Stimulated activated naive CD8-positive, alpha-beta T cell treated with anti-CD3 and anti-CD28 coated beads, Interleukin-15, amount 100 ng/mL, for 72 hours (primary cell): ENCODE results near the gene STPG3.
A peak's percentile ranks its signal among the peaks of the same experiment; 100 is the strongest.

Source experiments
- ATAC-seq: fragments of 150-1000 bp; cut with Tn5 transposase; 2 replicates; pipeline ENCODE4 v1.10.0; 2021; ENCODE audit warnings: mild to moderate bottlenecking, moderate library complexity
- DNase-seq, 2 donors: peaks; one replicate each; pipeline ENCODE4 v3.0.0; 2021 to 2022
- H3K27ac Mint-ChIP-seq, 2 donors: one replicate each; pipeline ENCODE4 v1.8.0; 2022; ENCODE audit warnings: mild to moderate bottlenecking in 2 of 2, mixed read lengths in 2 of 2, moderate library complexity in 2 of 2
- H3K27me3 Mint-ChIP-seq: one replicate; pipeline ENCODE4 v1.8.0; 2022; ENCODE audit warnings: mixed read lengths
- H3K4me1 Mint-ChIP-seq: one replicate; pipeline ENCODE4 v1.8.0; 2022; ENCODE audit warnings: mild to moderate bottlenecking, mixed read lengths
- H3K4me3 Mint-ChIP-seq, 2 donors: one replicate each; pipeline ENCODE4 v1.8.0; 2022; ENCODE audit warnings: mild to moderate bottlenecking in 2 of 2, mixed read lengths in 2 of 2, moderate library complexity in 1 of 2
- H3K9me3 Mint-ChIP-seq, 2 donors: one replicate each; pipeline ENCODE4 v1.8.0; 2022; ENCODE audit warnings: mixed read lengths in 2 of 2

STPG3 gene

GRCh38 chr9:137251194-137251461 is at the start of gene STPG3:
Gene STPG3 (plus strand): TSS chr9:137251286. CDS start chr9:137251287, 1 bp downstream.
- no peak within 1 kb of the TSS for H3K4me3 Mint-ChIP-seq
- H3K4me1 Mint-ChIP-seq = peaks cover 17% of the 10 kb centered on the region
- no peaks in the 10 kb centered on the region for H3K9me3 Mint-ChIP-seq
- no peak for ATAC-seq
- H3K27me3 Mint-ChIP-seq = peaks cover 6% of the 10 kb centered on the region
- no peak for DNase-seq
- H3K27ac Mint-ChIP-seq = no peak within 1 kb of the TSS

GRCh38 chr9:137202966-137203365 is 48.1 kb upstream of the STPG3 start:
- Mint-ChIP-seq H3K9me3 (no peaks in the 10 kb centered on the region), H3K4me1 (peaks cover 82% of the 10 kb centered on the region), H3K27ac (no peak overlapping the region), H3K4me3 (no peak overlapping the region), H3K27me3 (peaks cover 15% of the 10 kb centered on the region)
- DNase-seq = no peak
- no peak for ATAC-seq

- Mint-ChIP-seq H3K27ac (peak overlapping the region; percentile 92 to 95), H3K9me3 (no peaks in the 10 kb centered on the region), H3K27me3 (peaks cover 1% of the 10 kb centered on the region), H3K4me1 (peaks cover 70% of the 10 kb centered on the region), H3K4me3 (peak overlapping the region; percentile 95 to 98)
- ATAC-seq (no peak), DNase-seq (no peak)
Observed at GRCh38 chr9:137204731-137205125, 46.4 kb upstream of the STPG3 start.

GRCh38 chr9:137205126-137206069 is 45.7 kb upstream of the STPG3 start, which contains the start of the genes NDOR1 and TMEM203:
Gene NDOR1 (plus strand): TSS chr9:137205700. CDS start chr9:137205778, 78 bp downstream.
Gene TMEM203 (minus strand): TSS chr9:137205648. CDS start chr9:137205414, 234 bp downstream.
- Mint-ChIP-seq H3K4me1 (peaks cover 69% of the 10 kb centered on the region), H3K4me3 (peak within 1 kb of the TSS; percentile 95 to 98), H3K27me3 (no peaks in the 10 kb centered on the region), H3K9me3 (no peaks in the 10 kb centered on the region), H3K27ac (peak within 1 kb of the TSS; percentile 96 to 97)
- DNase-seq (peak; percentile 88 to 92), ATAC-seq (peak; percentile 71)

GRCh38 chr9:137206602-137207001 is 44.5 kb upstream of the STPG3 start:
- ATAC-seq (no peak), DNase-seq (no peak)
- peaks cover 60% of the 10 kb centered on the region for H3K4me1 Mint-ChIP-seq
- peak overlapping the region; percentile 95 to 98 for H3K4me3 Mint-ChIP-seq
- peak overlapping the region; percentile 96 to 97 for H3K27ac Mint-ChIP-seq
- no peaks in the 10 kb centered on the region for H3K27me3 Mint-ChIP-seq
- no peaks in the 10 kb centered on the region for H3K9me3 Mint-ChIP-seq

- Mint-ChIP-seq H3K4me1 (peaks cover 18% of the 10 kb centered on the region), H3K27ac (peak overlapping the region in 1 of 2 donors; percentile 7), H3K4me3 (no peak overlapping the region), H3K9me3 (no peaks in the 10 kb centered on the region), H3K27me3 (no peaks in the 10 kb centered on the region)
- peak; percentile 19 for ATAC-seq
- no peak for DNase-seq
Observed at GRCh38 chr9:137211532-137211931, 39.6 kb upstream of the STPG3 start.

- no peak overlapping the region for H3K27ac Mint-ChIP-seq
- H3K4me1 Mint-ChIP-seq = peaks cover 8% of the 10 kb centered on the region
- H3K4me3 Mint-ChIP-seq = no peak overlapping the region
Observed at GRCh38 chr9:137212520-137212919, 38.6 kb upstream of the STPG3 start.

GRCh38 chr9:137213160-137214060 is 37.7 kb upstream of the STPG3 start:
- Mint-ChIP-seq H3K4me3 (no peak overlapping the region), H3K9me3 (no peaks in the 10 kb centered on the region), H3K27ac (no peak overlapping the region)

More at GRCh38 chr9:137212520-137212919, 38.6 kb upstream of the STPG3 start:
- no peak for DNase-seq
- ATAC-seq = no peak
- H3K9me3 Mint-ChIP-seq = no peaks in the 10 kb centered on the region
- H3K27me3 Mint-ChIP-seq = no peaks in the 10 kb centered on the region

GRCh38 chr9:137214620-137215019 is 36.5 kb upstream of the STPG3 start:
- H3K27ac Mint-ChIP-seq = no peak overlapping the region
- H3K4me1 Mint-ChIP-seq = no peaks in the 10 kb centered on the region
- H3K9me3 Mint-ChIP-seq = no peaks in the 10 kb centered on the region
- no peak for DNase-seq
- no peak for ATAC-seq
- H3K4me3 Mint-ChIP-seq = no peak overlapping the region
- H3K27me3 Mint-ChIP-seq = no peaks in the 10 kb centered on the region

More at GRCh38 chr9:137213160-137214060, 37.7 kb upstream of the STPG3 start:
- H3K27me3 Mint-ChIP-seq = no peaks in the 10 kb centered on the region
- peaks cover 5% of the 10 kb centered on the region for H3K4me1 Mint-ChIP-seq
- ATAC-seq (peak; percentile 32), DNase-seq (no peak)

- peak overlapping the region in 1 of 2 donors; percentile 33 for H3K27ac Mint-ChIP-seq
- H3K4me1 Mint-ChIP-seq = no peaks in the 10 kb centered on the region
- no peaks in the 10 kb centered on the region for H3K27me3 Mint-ChIP-seq
- DNase-seq (no peak), ATAC-seq (no peak)
- no peaks in the 10 kb centered on the region for H3K9me3 Mint-ChIP-seq
- no peak overlapping the region for H3K4me3 Mint-ChIP-seq
Observed at GRCh38 chr9:137215196-137215986, 35.7 kb upstream of the STPG3 start.

- ATAC-seq = no peak
- Mint-ChIP-seq H3K4me3 (no peak overlapping the region), H3K4me1 (no peaks in the 10 kb centered on the region), H3K9me3 (no peaks in the 10 kb centered on the region), H3K27me3 (no peaks in the 10 kb centered on the region), H3K27ac (no peak overlapping the region)
- no peak for DNase-seq
Observed at GRCh38 chr9:137216188-137216965, 34.7 kb upstream of the STPG3 start.

GRCh38 chr9:137217276-137218211 is 33.5 kb upstream of the STPG3 start:
- no peak for ATAC-seq

GRCh38 chr9:137218212-137218753 is 32.8 kb upstream of the STPG3 start:
- ATAC-seq = no peak
- Mint-ChIP-seq H3K9me3 (no peaks in the 10 kb centered on the region), H3K27ac (no peak overlapping the region), H3K4me3 (no peak overlapping the region), H3K27me3 (no peaks in the 10 kb centered on the region), H3K4me1 (peaks cover 6% of the 10 kb centered on the region)
- DNase-seq = no peak

More at GRCh38 chr9:137217276-137218211, 33.5 kb upstream of the STPG3 start:
- Mint-ChIP-seq H3K27me3 (no peaks in the 10 kb centered on the region), H3K27ac (no peak overlapping the region), H3K4me1 (no peaks in the 10 kb centered on the region), H3K9me3 (no peaks in the 10 kb centered on the region), H3K4me3 (no peak overlapping the region)
- DNase-seq = no peak
